ENCODE measurements around the gene KRTAP5-3. TPM values are rescaled to one million over a fixed set of nuclear protein-coding genes. Genes with fewer than 3 reads are reported as not detected.

Gene KRTAP5-3
- total and polyA plus RNA-seq, 4 donors = not detected

- H3K27ac ChIP-seq (ENCODE audit: low read depth in 1 of 2, low read length in 1 of 2) = no peak overlapping the region
- no peak for DNase-seq
- ATAC-seq (ENCODE audit: insufficient read depth, low FRiP score) = no peak
- H3K27me3 ChIP-seq (ENCODE audit: control insufficient read depth in 3 of 3, insufficient read depth in 3 of 3, low read length in 2 of 3) = no peaks in the 10 kb centered on the region
- 80 to 84% methylated on average over 26 of the region's 26 CpGs for WGBS, 2 donors
- no peaks in the 10 kb centered on the region for H3K36me3 ChIP-seq (ENCODE audit: control insufficient read depth in 4 of 4, insufficient read depth in 4 of 4, low read length in 4 of 4)
- H3K9me3 ChIP-seq (ENCODE audit: control insufficient read depth in 4 of 4, insufficient read depth in 3 of 4, low read length in 3 of 4) = no peaks in the 10 kb centered on the region
- TF ChIP-seq CTCF (IDR thresholded peaks at IDR 0.05; ENCODE audit: control extremely low read depth, extremely low read depth) = no peak
- H3K4me1 ChIP-seq (ENCODE audit: control insufficient read depth in 5 of 5, insufficient read depth in 5 of 5, low read length in 5 of 5) = peaks cover 0 to 34% (median 8%) of the 10 kb centered on the region in 5 donors
- no peak overlapping the region for H3K4me3 ChIP-seq
- no peak overlapping the region for H3K9ac ChIP-seq (ENCODE audit: insufficient read depth in 1 of 2, low read length in 2 of 2)
Observed at GRCh38 chr11:1655168-1656060, 47.2 kb upstream of the KRTAP5-3 start.

- DNase-seq (peak; percentile 62 to 74 (median 66)), ATAC-seq (ENCODE audit: insufficient read depth, low FRiP score) (no peak)
- H3K9me3 ChIP-seq (ENCODE audit: control insufficient read depth in 4 of 4, insufficient read depth in 3 of 4, low read length in 3 of 4) = no peaks in the 10 kb centered on the region
- no peaks in the 10 kb centered on the region for H3K27me3 ChIP-seq (ENCODE audit: control insufficient read depth in 3 of 3, insufficient read depth in 3 of 3, low read length in 2 of 3)
- H3K4me1 ChIP-seq (ENCODE audit: control insufficient read depth in 5 of 5, insufficient read depth in 5 of 5, low read length in 5 of 5) = peaks cover 0 to 34% (median 8%) of the 10 kb centered on the region in 5 donors
- no peak for TF ChIP-seq CTCF (IDR thresholded peaks at IDR 0.05; ENCODE audit: control extremely low read depth, extremely low read depth)
- 42 to 58% methylated on average over 21 of the region's 21 CpGs for WGBS, 2 donors
- H3K27ac ChIP-seq (ENCODE audit: low read depth in 1 of 2, low read length in 1 of 2) = no peak overlapping the region
- no peak overlapping the region for H3K9ac ChIP-seq (ENCODE audit: insufficient read depth in 1 of 2, low read length in 2 of 2)
- H3K4me3 ChIP-seq = no peak overlapping the region
- H3K36me3 ChIP-seq (ENCODE audit: control insufficient read depth in 4 of 4, insufficient read depth in 4 of 4, low read length in 4 of 4) = no peaks in the 10 kb centered on the region
Observed at GRCh38 chr11:1654388-1655167, 46.3 kb upstream of the KRTAP5-3 start.

- Histone ChIP-seq H3K9ac (ENCODE audit: insufficient read depth in 1 of 2, low read length in 2 of 2) (no peak overlapping the region), H3K27me3 (ENCODE audit: control insufficient read depth in 3 of 3, insufficient read depth in 3 of 3, low read length in 2 of 3) (no peaks in the 10 kb centered on the region), H3K4me1 (ENCODE audit: control insufficient read depth in 5 of 5, insufficient read depth in 5 of 5, low read length in 5 of 5) (peaks cover 0 to 34% (median 8%) of the 10 kb centered on the region in 5 donors), H3K4me3 (no peak overlapping the region), H3K9me3 (ENCODE audit: control insufficient read depth in 4 of 4, insufficient read depth in 3 of 4, low read length in 3 of 4) (no peaks in the 10 kb centered on the region), H3K36me3 (ENCODE audit: control insufficient read depth in 4 of 4, insufficient read depth in 4 of 4, low read length in 4 of 4) (no peaks in the 10 kb centered on the region), H3K27ac (ENCODE audit: low read depth in 1 of 2, low read length in 1 of 2) (no peak overlapping the region)
- ATAC-seq (ENCODE audit: insufficient read depth, low FRiP score) (no peak), DNase-seq (peak in 1 of 3 donors; percentile 3)
- 87 to 88% methylated on average over 14 of the region's 14 CpGs for WGBS, 2 donors
- TF ChIP-seq CTCF (IDR thresholded peaks at IDR 0.05; ENCODE audit: control extremely low read depth, extremely low read depth) = no peak
Observed at GRCh38 chr11:1653541-1654387, 45.5 kb upstream of the KRTAP5-3 start.
